ENCODE data around the gene PHEX.
"Not testable (repeated sequence)": the region's sequence is repeated elsewhere in the genome, so short reads cannot be mapped to it uniquely, and the experiment has no call there.

PHEX gene

GRCh38 chrX:22249371-22249770, 217.2 kb downstream of the PHEX start:
- H3K4me3 ChIP-seq (ENCODE audit: insufficient read depth, low read depth, low read length): no peak overlapping the region
- WGBS, 2 experiments: 86 to 89% methylated on average over 1 to 2 of the region's 2 CpGs
- H3K27me3 ChIP-seq (ENCODE audit: control insufficient read depth, insufficient read depth, low read length, poor library complexity, severe bottlenecking): no peaks in the 10 kb centered on the region
- H3K27ac ChIP-seq (ENCODE audit: insufficient read depth, low read depth, low read length, poor library complexity, severe bottlenecking): no peak overlapping the region
- H3K4me1 ChIP-seq (ENCODE audit: control insufficient read depth, insufficient read depth, low read length): no peaks in the 10 kb centered on the region
- H3K36me3 ChIP-seq (ENCODE audit: control insufficient read depth, insufficient read depth, low read length): no peaks in the 10 kb centered on the region
- H3K9me3 ChIP-seq (ENCODE audit: control insufficient read depth, low read length): no peaks in the 10 kb centered on the region

DNA sequence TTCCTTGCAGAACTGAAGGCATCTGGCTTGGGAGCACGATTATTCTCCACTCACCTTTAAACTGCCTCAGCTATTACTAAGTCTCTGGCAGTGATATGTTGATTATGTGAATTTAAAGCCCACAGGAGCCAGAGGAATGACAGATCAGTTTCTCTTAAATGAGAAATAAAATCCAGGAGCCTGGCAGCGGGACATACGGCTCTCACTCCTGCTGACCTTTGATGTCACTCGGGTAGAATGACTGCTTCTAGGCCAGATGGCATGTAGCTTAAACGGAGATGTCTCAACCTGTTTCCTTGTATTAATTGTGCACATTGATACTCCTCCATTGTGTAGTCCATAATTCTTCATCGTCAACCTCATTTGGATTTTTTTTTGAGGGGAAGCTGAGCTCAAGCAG, 236.6 kb downstream of the PHEX start:
- Histone ChIP-seq H3K4me1 (ENCODE audit: control insufficient read depth, insufficient read depth, low read length) (no peaks in the 10 kb centered on the region), H3K27ac (ENCODE audit: insufficient read depth, low read depth, low read length, poor library complexity, severe bottlenecking) (no peak overlapping the region), H3K9me3 (ENCODE audit: control insufficient read depth, low read length) (no peaks in the 10 kb centered on the region), H3K36me3 (ENCODE audit: control insufficient read depth, insufficient read depth, low read length) (no peaks in the 10 kb centered on the region), H3K27me3 (ENCODE audit: control insufficient read depth, insufficient read depth, low read length, poor library complexity, severe bottlenecking) (no peaks in the 10 kb centered on the region), H3K4me3 (ENCODE audit: insufficient read depth, low read depth, low read length) (no peak overlapping the region)
- 86 to 87% methylated on average over 5 of the region's 6 CpGs for WGBS, 2 experiments

DNA sequence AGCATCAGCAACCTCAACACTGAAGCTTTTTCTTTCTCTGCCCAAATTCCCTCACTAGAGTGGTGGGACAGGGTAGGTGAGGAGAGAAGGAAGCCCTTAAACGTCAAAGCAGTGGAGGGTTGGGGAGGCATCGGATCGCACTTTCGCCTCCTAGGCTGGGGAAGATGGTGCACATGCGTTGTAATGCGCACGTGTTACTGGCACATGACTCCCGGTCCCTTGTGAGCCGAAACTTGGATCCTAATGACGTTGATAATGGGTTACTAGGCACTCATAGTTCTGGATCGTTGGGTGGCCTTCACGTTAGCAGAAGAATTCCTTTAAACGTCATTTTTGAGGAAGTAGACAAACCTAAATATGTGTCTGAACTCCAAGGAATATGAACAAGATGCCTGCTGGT, 240.5 kb downstream of the PHEX start, which contains the start of gene CBLL2:
Gene CBLL2 (plus strand): TSS at position 301 of the 400 bp plus-strand sequence. CDS start 79 bp downstream, at position 380.
- no peaks in the 10 kb centered on the region for H3K36me3 ChIP-seq (ENCODE audit: control insufficient read depth, insufficient read depth, low read length)
- no peak within 1 kb of the TSS for H3K27ac ChIP-seq (ENCODE audit: insufficient read depth, low read depth, low read length, poor library complexity, severe bottlenecking)
- H3K4me1 ChIP-seq (ENCODE audit: control insufficient read depth, insufficient read depth, low read length): no peaks in the 10 kb centered on the region
- H3K27me3 ChIP-seq (ENCODE audit: control insufficient read depth, insufficient read depth, low read length, poor library complexity, severe bottlenecking): no peaks in the 10 kb centered on the region
- no peaks in the 10 kb centered on the region for H3K9me3 ChIP-seq (ENCODE audit: control insufficient read depth, low read length)
- 95 to 96% methylated on average over 13 of the region's 13 CpGs for WGBS, 2 experiments
- H3K4me3 ChIP-seq (ENCODE audit: insufficient read depth, low read depth, low read length): no peak within 1 kb of the TSS

GRCh38 chrX:22273714-22274317, 241.7 kb downstream of the PHEX start:
- no peak overlapping the region for H3K4me3 ChIP-seq (ENCODE audit: insufficient read depth, low read depth, low read length)
- WGBS, 2 experiments: 94 to 97% methylated on average over 8 to 14 of the region's 15 CpGs
- H3K9me3 ChIP-seq (ENCODE audit: control insufficient read depth, low read length): no peaks in the 10 kb centered on the region
- no peaks in the 10 kb centered on the region for H3K4me1 ChIP-seq (ENCODE audit: control insufficient read depth, insufficient read depth, low read length)
- H3K27me3 ChIP-seq (ENCODE audit: control insufficient read depth, insufficient read depth, low read length, poor library complexity, severe bottlenecking): no peaks in the 10 kb centered on the region
- no peaks in the 10 kb centered on the region for H3K36me3 ChIP-seq (ENCODE audit: control insufficient read depth, insufficient read depth, low read length)
- no peak overlapping the region for H3K27ac ChIP-seq (ENCODE audit: insufficient read depth, low read depth, low read length, poor library complexity, severe bottlenecking)

GRCh38 chrX:22276781-22277180, 244.7 kb downstream of the PHEX start:
- H3K4me1 ChIP-seq (ENCODE audit: control insufficient read depth, insufficient read depth, low read length): no peaks in the 10 kb centered on the region
- no peak overlapping the region for H3K4me3 ChIP-seq (ENCODE audit: insufficient read depth, low read depth, low read length)
- no peak overlapping the region for H3K27ac ChIP-seq (ENCODE audit: insufficient read depth, low read depth, low read length, poor library complexity, severe bottlenecking)
- 94 to 95% methylated on average over 6 of the region's 6 CpGs for WGBS, 2 experiments
- no peaks in the 10 kb centered on the region for H3K9me3 ChIP-seq (ENCODE audit: control insufficient read depth, low read length)
- no peaks in the 10 kb centered on the region for H3K27me3 ChIP-seq (ENCODE audit: control insufficient read depth, insufficient read depth, low read length, poor library complexity, severe bottlenecking)
- no peaks in the 10 kb centered on the region for H3K36me3 ChIP-seq (ENCODE audit: control insufficient read depth, insufficient read depth, low read length)

DNA sequence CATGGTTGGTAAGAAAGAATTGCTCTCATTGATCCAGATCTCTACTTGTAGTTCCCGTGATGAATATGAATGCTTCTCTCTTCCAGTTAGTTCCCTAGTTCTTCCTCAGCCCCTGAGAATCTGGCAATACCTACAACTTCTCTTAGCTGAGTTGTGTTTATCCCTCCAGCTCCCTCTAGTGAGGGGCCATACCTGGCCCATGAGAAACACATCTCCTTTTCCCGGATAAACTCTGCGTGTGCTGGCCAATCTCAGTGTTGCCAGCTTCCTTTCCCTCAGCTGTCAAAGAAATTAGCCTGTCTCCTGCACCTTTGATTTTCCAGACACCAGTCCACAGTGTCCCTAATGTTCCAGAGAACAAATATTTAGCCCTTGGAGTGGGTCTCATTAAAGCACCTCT, 246.2 kb downstream of the PHEX start:
- Histone ChIP-seq H3K9me3 (ENCODE audit: control insufficient read depth, low read length) (no peaks in the 10 kb centered on the region), H3K27me3 (ENCODE audit: control insufficient read depth, insufficient read depth, low read length, poor library complexity, severe bottlenecking) (no peaks in the 10 kb centered on the region), H3K4me3 (ENCODE audit: insufficient read depth, low read depth, low read length) (no peak overlapping the region), H3K27ac (ENCODE audit: insufficient read depth, low read depth, low read length, poor library complexity, severe bottlenecking) (no peak overlapping the region), H3K4me1 (ENCODE audit: control insufficient read depth, insufficient read depth, low read length) (no peaks in the 10 kb centered on the region), H3K36me3 (ENCODE audit: control insufficient read depth, insufficient read depth, low read length) (no peaks in the 10 kb centered on the region)
- WGBS, 2 experiments: 69 to 73% methylated on average over 3 of the region's 3 CpGs

DNA sequence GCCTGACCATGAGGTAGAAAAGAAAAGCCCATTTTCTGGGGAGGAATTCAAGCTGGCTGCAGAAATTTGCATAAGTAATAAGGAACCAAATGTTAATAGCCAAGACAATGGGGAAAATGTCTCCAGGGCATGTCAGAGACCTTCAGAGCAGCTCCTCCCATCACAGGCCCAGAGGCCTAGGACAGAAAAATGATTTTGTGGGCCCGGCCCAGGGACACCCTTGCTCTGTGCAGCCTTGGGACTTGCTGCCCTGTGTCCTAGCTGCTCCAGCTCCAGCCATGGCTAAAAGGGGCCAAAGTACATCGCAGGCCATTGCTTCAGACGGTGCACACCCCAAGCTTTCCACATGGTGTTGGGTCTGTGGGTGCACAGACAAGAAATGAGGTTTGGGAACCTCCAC, 257.1 kb downstream of the PHEX start:
- not testable (repeated sequence) for H3K27me3 ChIP-seq (ENCODE audit: control insufficient read depth, insufficient read depth, low read length, poor library complexity, severe bottlenecking); H3K36me3 ChIP-seq (ENCODE audit: control insufficient read depth, insufficient read depth, low read length); H3K27ac ChIP-seq (ENCODE audit: insufficient read depth, low read depth, low read length, poor library complexity, severe bottlenecking); H3K4me3 ChIP-seq (ENCODE audit: insufficient read depth, low read depth, low read length); H3K9me3 ChIP-seq (ENCODE audit: control insufficient read depth, low read length); H3K4me1 ChIP-seq (ENCODE audit: control insufficient read depth, insufficient read depth, low read length)
- 94 to 97% methylated on average over 3 of the region's 3 CpGs for WGBS, 2 experiments

- Histone ChIP-seq H3K27ac (ENCODE audit: insufficient read depth, low read depth, low read length, poor library complexity, severe bottlenecking) (no peak overlapping the region), H3K4me3 (ENCODE audit: insufficient read depth, low read depth, low read length) (no peak overlapping the region), H3K9me3 (ENCODE audit: control insufficient read depth, low read length) (no peaks in the 10 kb centered on the region), H3K27me3 (ENCODE audit: control insufficient read depth, insufficient read depth, low read length, poor library complexity, severe bottlenecking) (no peaks in the 10 kb centered on the region), H3K4me1 (ENCODE audit: control insufficient read depth, insufficient read depth, low read length) (no peaks in the 10 kb centered on the region), H3K36me3 (ENCODE audit: control insufficient read depth, insufficient read depth, low read length) (no peaks in the 10 kb centered on the region)
- WGBS, 2 experiments: 100% methylated on average over 2 of the region's 2 CpGs; no CpG with 5 or more reads in 1 of the 2 experiments
Observed at GRCh38 chrX:22296871-22297270, 264.7 kb downstream of the PHEX start.

GRCh38 chrX:22300130-22300529, 268.0 kb downstream of the PHEX start:
- H3K9me3 ChIP-seq (ENCODE audit: control insufficient read depth, low read length): no peaks in the 10 kb centered on the region
- no peaks in the 10 kb centered on the region for H3K4me1 ChIP-seq (ENCODE audit: control insufficient read depth, insufficient read depth, low read length)
- no peak overlapping the region for H3K4me3 ChIP-seq (ENCODE audit: insufficient read depth, low read depth, low read length)
- H3K27me3 ChIP-seq (ENCODE audit: control insufficient read depth, insufficient read depth, low read length, poor library complexity, severe bottlenecking): no peaks in the 10 kb centered on the region
- no peaks in the 10 kb centered on the region for H3K36me3 ChIP-seq (ENCODE audit: control insufficient read depth, insufficient read depth, low read length)
- 57 to 65% methylated on average over 2 of the region's 2 CpGs for WGBS, 2 experiments
- no peak overlapping the region for H3K27ac ChIP-seq (ENCODE audit: insufficient read depth, low read depth, low read length, poor library complexity, severe bottlenecking)
